T-helper 17 cell (primary cell): ENCODE results near the gene STK32B. TPM values are rescaled to one million over a fixed set of nuclear protein-coding genes. Genes with fewer than 3 reads are reported as not detected.

ENCODE experiments used
- ATAC-seq: fragments of 150-1000 bp; cut with Tn5 transposase; 2 replicates; pipeline ENCODE4 v1.10.0; 2021; ENCODE audit warnings: mild to moderate bottlenecking, moderate library complexity
- DNase-seq, 3 donors: peaks; one replicate each; pipeline versions ENCODE4 v3.0.0 to v3.0.0-alpha.2; 2020 to 2021
- H3K9me3 ChIP-seq: one replicate; pipeline ENCODE4 v1.7.0; 2013; ENCODE audit warnings: low read length, mild to moderate bottlenecking; ENCODE audit not compliant: control insufficient read depth, poor library complexity, severe bottlenecking
- H3K27ac Mint-ChIP-seq: one replicate; pipeline ENCODE4 v1.8.0; 2022; ENCODE audit warnings: mild to moderate bottlenecking, moderate library complexity, mixed read lengths
- H3K27me3 Mint-ChIP-seq: one replicate; pipeline ENCODE4 v1.8.0; 2022; ENCODE audit warnings: mixed read lengths
- H3K36me3 Mint-ChIP-seq: one replicate; pipeline ENCODE4 v1.8.0; 2022; ENCODE audit warnings: low read depth, mixed read lengths
- H3K4me1 Mint-ChIP-seq: one replicate; pipeline ENCODE4 v1.8.0; 2022; ENCODE audit warnings: mild to moderate bottlenecking, mixed read lengths
- H3K4me3 Mint-ChIP-seq: one replicate; pipeline ENCODE4 v1.8.0; 2022; ENCODE audit warnings: mild to moderate bottlenecking, moderate library complexity, mixed read lengths
- total RNA-seq, 4 donors: library from RNA in 2 of 4; stranded (reverse) in 2 of 4; gene quantifications; one replicate each; pipeline ENCODE4 v1.2.3 and lab custom pipeline; 2022 to 2026

Gene STK32B
- total RNA-seq, 2 donors from 2014 or later: 0.12 TPM; not detected in 1

- no peak for ATAC-seq
- peaks cover 2% of the 10 kb centered on the region for H3K4me1 Mint-ChIP-seq
- H3K27ac Mint-ChIP-seq: no peak overlapping the region
- no peaks in the 10 kb centered on the region for H3K9me3 ChIP-seq
- no peak overlapping the region for H3K4me3 Mint-ChIP-seq
- no peak for DNase-seq
- no peaks in the 10 kb centered on the region for H3K36me3 Mint-ChIP-seq
- H3K27me3 Mint-ChIP-seq: peaks cover 17% of the 10 kb centered on the region
Observed at GRCh38 chr4:5143306-5143861, 92.1 kb downstream of the STK32B start.

- H3K36me3 Mint-ChIP-seq: no peaks in the 10 kb centered on the region
- H3K27me3 Mint-ChIP-seq: peaks cover 23% of the 10 kb centered on the region
- DNase-seq (no peak), ATAC-seq (no peak)
- no peak overlapping the region for H3K4me3 Mint-ChIP-seq
- H3K9me3 ChIP-seq: no peaks in the 10 kb centered on the region
- H3K27ac Mint-ChIP-seq: no peak overlapping the region
- peaks cover 2% of the 10 kb centered on the region for H3K4me1 Mint-ChIP-seq
Observed at GRCh38 chr4:5143940-5144339, 92.7 kb downstream of the STK32B start.

GRCh38 chr4:5144384-5144783, 93.1 kb downstream of the STK32B start:
- Mint-ChIP-seq H3K36me3 (no peaks in the 10 kb centered on the region), H3K4me1 (peaks cover 2% of the 10 kb centered on the region), H3K27ac (no peak overlapping the region), H3K27me3 (peaks cover 21% of the 10 kb centered on the region), H3K4me3 (no peak overlapping the region)
- ATAC-seq (no peak), DNase-seq (no peak)
- no peaks in the 10 kb centered on the region for H3K9me3 ChIP-seq

- DNase-seq: no peak
- H3K4me1 Mint-ChIP-seq: peaks cover 2% of the 10 kb centered on the region
- no peak for ATAC-seq
Observed at GRCh38 chr4:5146248-5146647, 95.0 kb downstream of the STK32B start.

GRCh38 chr4:5152521-5152920, 101.2 kb downstream of the STK32B start:
- H3K27me3 Mint-ChIP-seq: peaks cover 26% of the 10 kb centered on the region
- H3K36me3 Mint-ChIP-seq: no peaks in the 10 kb centered on the region
- ATAC-seq (no peak), DNase-seq (no peak)
- no peaks in the 10 kb centered on the region for H3K4me1 Mint-ChIP-seq
- H3K4me3 Mint-ChIP-seq: no peak overlapping the region
- no peak overlapping the region for H3K27ac Mint-ChIP-seq
- no peaks in the 10 kb centered on the region for H3K9me3 ChIP-seq

More at GRCh38 chr4:5146248-5146647, 95.0 kb downstream of the STK32B start:
- Mint-ChIP-seq H3K36me3 (no peaks in the 10 kb centered on the region), H3K27ac (no peak overlapping the region), H3K27me3 (peaks cover 23% of the 10 kb centered on the region), H3K4me3 (no peak overlapping the region)
- no peaks in the 10 kb centered on the region for H3K9me3 ChIP-seq

- Mint-ChIP-seq H3K36me3 (no peaks in the 10 kb centered on the region), H3K27ac (no peak overlapping the region), H3K27me3 (peaks cover 21% of the 10 kb centered on the region), H3K4me3 (no peak overlapping the region), H3K4me1 (no peaks in the 10 kb centered on the region)
- no peak for ATAC-seq
- DNase-seq: no peak
- no peaks in the 10 kb centered on the region for H3K9me3 ChIP-seq
Observed at GRCh38 chr4:5156682-5157081, 105.4 kb downstream of the STK32B start.

- Mint-ChIP-seq H3K27me3 (peaks cover 15% of the 10 kb centered on the region), H3K27ac (no peak overlapping the region), H3K4me3 (no peak overlapping the region), H3K36me3 (no peaks in the 10 kb centered on the region), H3K4me1 (no peaks in the 10 kb centered on the region)
- DNase-seq (no peak), ATAC-seq (no peak)
- no peaks in the 10 kb centered on the region for H3K9me3 ChIP-seq
Observed at GRCh38 chr4:5157791-5158770, 106.8 kb downstream of the STK32B start.

GRCh38 chr4:5158825-5159224, 107.5 kb downstream of the STK32B start:
- no peaks in the 10 kb centered on the region for H3K4me1 Mint-ChIP-seq
- ATAC-seq (no peak), DNase-seq (no peak)
- no peaks in the 10 kb centered on the region for H3K9me3 ChIP-seq
- peaks cover 15% of the 10 kb centered on the region for H3K27me3 Mint-ChIP-seq
- no peak overlapping the region for H3K27ac Mint-ChIP-seq
- H3K36me3 Mint-ChIP-seq: no peaks in the 10 kb centered on the region
- no peak overlapping the region for H3K4me3 Mint-ChIP-seq

GRCh38 chr4:5160668-5161067, 109.4 kb downstream of the STK32B start:
- no peak overlapping the region for H3K27ac Mint-ChIP-seq

GRCh38 chr4:5162909-5163508, 111.7 kb downstream of the STK32B start:
- no peak overlapping the region for H3K4me3 Mint-ChIP-seq
- H3K9me3 ChIP-seq: no peaks in the 10 kb centered on the region
- peaks cover 15% of the 10 kb centered on the region for H3K27me3 Mint-ChIP-seq
- H3K36me3 Mint-ChIP-seq: no peaks in the 10 kb centered on the region
- no peak overlapping the region for H3K27ac Mint-ChIP-seq
- ATAC-seq (no peak), DNase-seq (no peak)
- H3K4me1 Mint-ChIP-seq: no peaks in the 10 kb centered on the region

More at GRCh38 chr4:5160668-5161067, 109.4 kb downstream of the STK32B start:
- no peaks in the 10 kb centered on the region for H3K9me3 ChIP-seq
- ATAC-seq (no peak), DNase-seq (no peak)
- Mint-ChIP-seq H3K36me3 (no peaks in the 10 kb centered on the region), H3K4me1 (no peaks in the 10 kb centered on the region), H3K27me3 (peaks cover 15% of the 10 kb centered on the region), H3K4me3 (no peak overlapping the region)

GRCh38 chr4:5164221-5164912, 113.1 kb downstream of the STK32B start:
- Mint-ChIP-seq H3K4me3 (no peak overlapping the region), H3K27me3 (peaks cover 7% of the 10 kb centered on the region), H3K27ac (no peak overlapping the region), H3K4me1 (no peaks in the 10 kb centered on the region), H3K36me3 (no peaks in the 10 kb centered on the region)
- H3K9me3 ChIP-seq: no peaks in the 10 kb centered on the region
- ATAC-seq: no peak
- DNase-seq: no peak

GRCh38 chr4:5165420-5166369, 114.4 kb downstream of the STK32B start:
- Mint-ChIP-seq H3K27ac (no peak overlapping the region), H3K27me3 (peaks cover 7% of the 10 kb centered on the region), H3K36me3 (no peaks in the 10 kb centered on the region), H3K4me3 (no peak overlapping the region), H3K4me1 (no peaks in the 10 kb centered on the region)
- H3K9me3 ChIP-seq: no peaks in the 10 kb centered on the region
- ATAC-seq (no peak), DNase-seq (no peak)
